Endothelial cell of umbilical vein (primary cell): ENCODE measurements around the gene ADGRG3. TPM values are rescaled to one million over a fixed set of nuclear protein-coding genes. Genes with fewer than 3 reads are reported as not detected.

Experiments used
- BruUV-seq: library from RNA; stranded (reverse); fragments of 400-500 nt; replicated peaks from 2 replicates; lab custom pipeline; 2021; lab: Mats Ljungman, UMichigan
- CTCF ChIA-PET: fragments of 300-600, 350-600 bp; sonication (Branson Sonifier 250); formaldehyde crosslinking; loops from one replicate; lab custom pipeline; 2021; ENCODE audit warnings: antibody characterized with exemption, inconsistent platforms; lab: Charles Lee
- POLR2A ChIA-PET: fragments of 300-600, 350-600 bp; sonication (Branson Sonifier 250); formaldehyde crosslinking; loops from one replicate; lab custom pipeline; 2021; ENCODE audit warnings: antibody characterized with exemption, inconsistent platforms; lab: Charles Lee
- DNase-seq: peaks from one replicate; pipeline ENCODE4 v3.0.0-alpha.2; 2011; ENCODE audit warnings: low read depth, low spot score
- FAIRE-seq: peaks from 2 replicates; lab custom pipeline; 2011; peaks lifted over from hg19 to GRCh38; lab: Jason Lieb, UNC
- H2AFZ ChIP-seq: 2 replicates; pipeline ENCODE4 v1.6.0; 2012; ENCODE audit warnings: low read depth, low read length, control low read depth, inconsistent platforms
- H3K27ac ChIP-seq: 2 replicates; pipeline ENCODE4 v1.5.1; 2011; ENCODE audit warnings: low read depth, mild to moderate bottlenecking, control low read depth, low read length, moderate library complexity; ENCODE audit not compliant: insufficient read depth
- H3K27me3 ChIP-seq, 2 experiments: 2 replicates each; pipeline versions ENCODE4 v1.6.0 to v1.6.1; 2011; ENCODE audit warnings: low read length in 2 of 2, mixed read lengths in 1 of 2; ENCODE audit not compliant: control insufficient read depth in 2 of 2, insufficient read depth in 2 of 2
- H3K36me3 ChIP-seq, 2 experiments: 2 replicates in 1 of 2; 3 replicates in 1 of 2; pipeline ENCODE4 v1.5.1; 2011; ENCODE audit warnings: low read length in 2 of 2, mild to moderate bottlenecking in 1 of 2, moderate library complexity in 1 of 2; ENCODE audit not compliant: control insufficient read depth in 2 of 2, insufficient read depth in 2 of 2; ENCODE audit errors: extremely low read depth in 1 of 2
- H3K4me1 ChIP-seq: 3 replicates; pipeline ENCODE4 v1.5.1; 2011; ENCODE audit warnings: mild to moderate bottlenecking, low read length; ENCODE audit not compliant: control insufficient read depth, insufficient read depth; ENCODE audit errors: extremely low read depth
- H3K4me2 ChIP-seq: 2 replicates; pipeline ENCODE4 v1.6.1; 2011; ENCODE audit warnings: low read length, control low read depth, mixed read lengths; ENCODE audit not compliant: insufficient read depth
- H3K4me3 ChIP-seq, 3 experiments: fragments of 200-600 bp in 1 of 3; sonication (generic), shearing (Covaris generic) in 1 of 3; replicated peaks in 1 of 3; 2 replicates each; pipeline ENCODE4 v1.5.1; 2011 to 2016; ENCODE audit warnings: control low read depth in 3 of 3, low read length in 3 of 3, mild to moderate bottlenecking in 2 of 3, inconsistent platforms in 1 of 3, low read depth in 1 of 3, moderate library complexity in 1 of 3; ENCODE audit not compliant: insufficient read depth in 1 of 3
- H3K79me2 ChIP-seq: 2 replicates; pipeline ENCODE4 v1.6.0; 2012; ENCODE audit warnings: low read length, inconsistent platforms; ENCODE audit not compliant: control insufficient read depth, insufficient read depth
- H3K9ac ChIP-seq: replicated peaks from 2 replicates; pipeline ENCODE3; 2011; ENCODE audit warnings: low read length, control low read depth; ENCODE audit not compliant: insufficient read depth; ENCODE audit errors: extremely low read depth
- H3K9me1 ChIP-seq: replicated peaks from 3 replicates; pipeline ENCODE4 v1.6.0; 2011; ENCODE audit warnings: mild to moderate bottlenecking, low read length; ENCODE audit not compliant: control insufficient read depth, insufficient read depth; ENCODE audit errors: extremely low read depth
- H3K9me3 ChIP-seq: replicated peaks from 2 replicates; pipeline ENCODE4 v1.5.1; 2012; ENCODE audit warnings: low read length, inconsistent platforms; ENCODE audit not compliant: control insufficient read depth, insufficient read depth
- H4K20me1 ChIP-seq: replicated peaks from 2 replicates; pipeline ENCODE3; 2011; ENCODE audit warnings: mild to moderate bottlenecking, low read length; ENCODE audit not compliant: control insufficient read depth, insufficient read depth; ENCODE audit errors: extremely low read depth
- CTCF ChIP-seq, 2 donors: IDR thresholded peaks; 1 replicate in 1 of 2; 2 replicates in 1 of 2; pipeline ENCODE4 v1.5.1; 2011; ENCODE audit warnings: low read length in 2 of 2, mild to moderate bottlenecking in 2 of 2, moderate library complexity in 2 of 2, control low read depth in 1 of 2, inconsistent platforms in 1 of 2, low read depth in 1 of 2; ENCODE audit not compliant: insufficient read depth in 1 of 2; ENCODE audit errors: extremely low read depth in 1 of 2
- EZH2 ChIP-seq: IDR thresholded peaks from 2 replicates; pipeline ENCODE4 v1.6.1; 2012; ENCODE audit warnings: borderline replicate concordance, low read depth, mild to moderate bottlenecking, moderate library complexity, low read length, inconsistent platforms; ENCODE audit not compliant: severe bottlenecking
- FOS ChIP-seq: IDR thresholded peaks from 2 replicates; pipeline ENCODE4 v1.6.1; 2011; ENCODE audit warnings: mild to moderate bottlenecking, low read length, moderate library complexity, borderline replicate concordance; ENCODE audit not compliant: insufficient read depth
- GATA2 ChIP-seq: IDR thresholded peaks from 2 replicates; pipeline ENCODE4 v1.7.0; 2011; ENCODE audit warnings: low read depth, mild to moderate bottlenecking, moderate library complexity, mixed read lengths, low read length; ENCODE audit not compliant: insufficient read length, insufficient read depth
- JUN ChIP-seq: IDR thresholded peaks from 2 replicates; pipeline ENCODE4 v1.6.1; 2011; ENCODE audit warnings: borderline replicate concordance, low read depth; ENCODE audit not compliant: insufficient read length, insufficient read depth
- MYC ChIP-seq: IDR thresholded peaks from one replicate; pipeline ENCODE4 v1.6.1; 2011; ENCODE audit warnings: mild to moderate bottlenecking, low read depth, low read length
- POLR2A ChIP-seq: IDR thresholded peaks from 2 replicates; pipeline ENCODE4 v1.6.1; 2012; ENCODE audit warnings: low read depth, mild to moderate bottlenecking, control low read depth, low read length
- POLR2AphosphoS5 ChIP-seq: IDR thresholded peaks from 2 replicates; pipeline ENCODE4 v1.6.1; 2012; ENCODE audit warnings: low read depth, mild to moderate bottlenecking, control low read depth, low read length, moderate library complexity; ENCODE audit not compliant: insufficient read depth
- dilution Hi-C: fragments of 300-500 bp; cut with MboI; formaldehyde crosslinking; loops from one replicate; pipeline ENCODE4 v1.15.0; 2019; ENCODE audit warnings: low sequenced_read_pairs; ENCODE audit not compliant: extremely low pct_ligation_motif_present
- intact Hi-C: fragments of 100-400 bp; cut with micrococcal nuclease; formaldehyde crosslinking; loops from one replicate; pipeline ENCODE4 v1.10.0; 2022
- polyA plus RNA-seq, 4 experiments: library from polyadenylated mRNA; depleted of rRNA in 3 of 4; stranded (reverse) in 3 of 4; unstranded in 1 of 4; fragments of >200 nt; gene quantifications; 2 replicates each; pipeline versions ENCODE4 v1.2.1 to v1.2.3, GENCODE V29; 2011 to 2012; ENCODE audit warnings: missing spikeins in 1 of 4
- total RNA-seq: library from RNA; stranded (reverse); gene quantifications from 2 replicates; pipeline ENCODE4 v1.2.3, GENCODE V29; 2021

ADGRG3 gene
- total and polyA plus RNA-seq, 2 donors (not counting 3 experiments of a cell fraction or from before 2014, with no cell fraction given): not detected

- no peak overlapping the region for H2AFZ ChIP-seq
- H3K4me1 ChIP-seq: no peaks in the 10 kb centered on the region
- H3K27ac ChIP-seq: no peak overlapping the region
- intact Hi-C loops (no loop called here), dilution Hi-C loops (no loop called here)
- TF ChIP-seq EZH2: no peak
- no peak for TF ChIP-seq MYC
- TF ChIP-seq GATA2: no peak
- no peak for TF ChIP-seq POLR2A
- TF ChIP-seq FOS: no peak
- no peak for TF ChIP-seq POLR2AphosphoS5
- no peak for TF ChIP-seq JUN
- TF ChIP-seq CTCF (IDR thresholded peaks at IDR 0.05; ENCODE audit: extremely low read depth in 1 of 2, insufficient read depth in 1 of 2, low read depth in 1 of 2, low read length in 2 of 2): no peak
- H3K27me3 ChIP-seq: no peaks in the 10 kb centered on the region
- no peaks in the 10 kb centered on the region for H3K36me3 ChIP-seq
- no peaks in the 10 kb centered on the region for H3K9me3 ChIP-seq
- no TSS peak for BruUV-seq
- DNase-seq (no peak), FAIRE-seq (no peak)
- no peaks in the 10 kb centered on the region for H3K9me1 ChIP-seq
- H3K79me2 ChIP-seq: no peaks in the 10 kb centered on the region
- no peak overlapping the region for H3K9ac ChIP-seq
- ChIA-PET CTCF (interaction anchor here (1.9 to 5.3 kb wide), 2 partner anchors 10 to 134 kb away, joined by 14 to 43 read pairs; partner anchors contain the start of gene KATNB1), POLR2A (no interaction called here)
- H4K20me1 ChIP-seq: no peaks in the 10 kb centered on the region
- H3K4me2 ChIP-seq: no peak overlapping the region
- H3K4me3 ChIP-seq: no peak overlapping the region
These were observed 57.4 kb downstream of the ADGRG3 start for GRCh38 chr16:57725554-57725953.
